H9 (cell line): ENCODE measurements around the gene NOMO2. TPM values are rescaled to one million over a fixed set of nuclear protein-coding genes. Genes with fewer than 3 reads are reported as not detected.
"Not testable (repeated sequence)": the region's sequence is repeated elsewhere in the genome, so short reads cannot be mapped to it uniquely, and the experiment has no call there.

Experiments
- DNase-seq: peaks from one replicate; pipeline ENCODE4 v3.0.0-alpha.2; 2017
- H2AFZ ChIP-seq: one replicate; pipeline ENCODE4 v1.6.1; 2013; ENCODE audit warnings: mild to moderate bottlenecking, low read length, control low read depth, moderate library complexity
- H2AK5ac ChIP-seq: 2 replicates; pipeline ENCODE4 v1.6.1; 2013; ENCODE audit warnings: low read length, control low read depth, mixed read lengths; ENCODE audit not compliant: insufficient read length
- H2BK120ac ChIP-seq: one replicate; pipeline ENCODE4 v1.6.1; 2013; ENCODE audit warnings: low read depth, mild to moderate bottlenecking, low read length, control low read depth, inconsistent platforms; ENCODE audit not compliant: poor library complexity, severe bottlenecking
- H2BK12ac ChIP-seq: 2 replicates; pipeline ENCODE4 v1.6.1; 2013; ENCODE audit warnings: low read length, control low read depth, mixed read lengths, low read depth; ENCODE audit not compliant: insufficient read length
- H2BK15ac ChIP-seq: 2 replicates; pipeline ENCODE4 v1.6.1; 2013; ENCODE audit warnings: low read depth, low read length, control low read depth
- H2BK20ac ChIP-seq: one replicate; pipeline ENCODE4 v1.6.1; 2013; ENCODE audit warnings: low read depth, mild to moderate bottlenecking, low read length, control low read depth, inconsistent platforms; ENCODE audit not compliant: poor library complexity, severe bottlenecking
- H2BK5ac ChIP-seq: 2 replicates; pipeline ENCODE4 v1.6.1; 2013; ENCODE audit warnings: low read length, control low read depth, mixed read lengths; ENCODE audit not compliant: insufficient read length
- H3K14ac ChIP-seq: 2 replicates; pipeline ENCODE4 v1.6.1; 2013; ENCODE audit warnings: low read length, control low read depth; ENCODE audit not compliant: insufficient read depth
- H3K18ac ChIP-seq: 2 replicates; pipeline ENCODE4 v1.6.1; 2013; ENCODE audit warnings: low read depth, mild to moderate bottlenecking, mixed read lengths, low read length, control low read depth; ENCODE audit not compliant: insufficient read length
- H3K23ac ChIP-seq: 2 replicates; pipeline ENCODE4 v1.6.1; 2013; ENCODE audit warnings: low read length, control low read depth, mixed read lengths, low read depth; ENCODE audit not compliant: insufficient read length
- H3K23me2 ChIP-seq: 2 replicates; pipeline ENCODE4 v1.6.1; 2013; ENCODE audit warnings: low read depth, mild to moderate bottlenecking, mixed read lengths, low read length, control low read depth; ENCODE audit not compliant: insufficient read length, poor library complexity, severe bottlenecking
- H3K27ac ChIP-seq: 2 replicates; pipeline ENCODE4 v1.5.1; 2013; ENCODE audit warnings: low read length, control low read depth, mixed read lengths, low read depth; ENCODE audit not compliant: insufficient read length
- H3K27me3 ChIP-seq: 2 replicates; pipeline ENCODE4 v1.6.1; 2013; ENCODE audit warnings: low read length, control low read depth, inconsistent platforms; ENCODE audit not compliant: insufficient read depth
- H3K4ac ChIP-seq: 2 replicates; pipeline ENCODE4 v1.6.1; 2013; ENCODE audit warnings: low read depth, mild to moderate bottlenecking, control low read depth, inconsistent platforms, low read length, moderate library complexity
- H3K4me1 ChIP-seq: 2 replicates; pipeline ENCODE4 v1.6.1; 2013; ENCODE audit warnings: low read length, control low read depth, inconsistent platforms; ENCODE audit not compliant: insufficient read depth
- H3K4me2 ChIP-seq: 2 replicates; pipeline ENCODE4 v1.6.1; 2013; ENCODE audit warnings: low read length, control low read depth, mixed read lengths; ENCODE audit not compliant: insufficient read length, insufficient read depth
- H3K56ac ChIP-seq: 2 replicates; pipeline ENCODE4 v1.6.1; 2013; ENCODE audit warnings: low read depth, mild to moderate bottlenecking, mixed read lengths, low read length, control low read depth; ENCODE audit not compliant: insufficient read length
- H3K79me1 ChIP-seq: 2 replicates; pipeline ENCODE4 v1.6.1; 2013; ENCODE audit warnings: low read depth, mild to moderate bottlenecking, moderate library complexity, low read length, control low read depth, inconsistent platforms; ENCODE audit not compliant: insufficient read depth, poor library complexity, severe bottlenecking
- H3K79me2 ChIP-seq: 2 replicates; pipeline ENCODE4 v1.6.1; 2013; ENCODE audit warnings: low read length, control low read depth, inconsistent platforms; ENCODE audit not compliant: insufficient read depth
- H3K9ac ChIP-seq: 2 replicates; pipeline ENCODE4 v1.6.1; 2013; ENCODE audit warnings: low read length, control low read depth, mixed read lengths; ENCODE audit not compliant: insufficient read length; ENCODE audit errors: extremely low read depth
- H3K9me3 ChIP-seq: one replicate; pipeline ENCODE4 v1.6.1; 2013; ENCODE audit warnings: low read depth, low read length, inconsistent platforms; ENCODE audit not compliant: control insufficient read depth
- H3T11ph ChIP-seq: one replicate; pipeline ENCODE4 v1.6.1; 2013; ENCODE audit warnings: mild to moderate bottlenecking, low read length, control low read depth, inconsistent platforms
- H4K20me1 ChIP-seq: one replicate; pipeline ENCODE4 v1.6.1; 2013; ENCODE audit not compliant: control insufficient read depth, insufficient read length, insufficient read depth
- H4K5ac ChIP-seq: 2 replicates; pipeline ENCODE4 v1.6.1; 2013; ENCODE audit warnings: low read depth, mild to moderate bottlenecking, mixed read lengths, low read length, control low read depth; ENCODE audit not compliant: insufficient read length
- H4K8ac ChIP-seq: replicated peaks from 2 replicates; pipeline ENCODE4 v1.6.1; 2013; ENCODE audit warnings: low read length, control low read depth, mixed read lengths, low read depth; ENCODE audit not compliant: insufficient read length
- H4K91ac ChIP-seq: 2 replicates; pipeline ENCODE4 v1.6.1; 2013; ENCODE audit warnings: low read depth, mild to moderate bottlenecking, moderate library complexity, mixed read lengths, low read length, control low read depth; ENCODE audit not compliant: insufficient read length
- H3K27ac Mint-ChIP-seq, 3 experiments: 2 replicates in 2 of 3; 3 replicates in 1 of 3; pipeline ENCODE4 v1.8.0; 2020 to 2021; ENCODE audit warnings: mixed read lengths in 3 of 3, mild to moderate bottlenecking in 1 of 3, moderate library complexity in 1 of 3
- H3K27me3 Mint-ChIP-seq: 2 replicates; pipeline ENCODE4 v1.8.0; 2021; ENCODE audit warnings: low read depth, mild to moderate bottlenecking, moderate library complexity, mixed read lengths
- H3K36me3 Mint-ChIP-seq, 3 experiments: 2 replicates in 2 of 3; 3 replicates in 1 of 3; pipeline ENCODE4 v1.8.0; 2020 to 2021; ENCODE audit warnings: low read depth in 3 of 3, mixed read lengths in 3 of 3; ENCODE audit not compliant: insufficient read depth in 1 of 3
- H3K4me1 Mint-ChIP-seq, 2 experiments: 2 replicates each; pipeline ENCODE4 v1.8.0; 2020; ENCODE audit warnings: mixed read lengths in 2 of 2
- H3K4me3 Mint-ChIP-seq, 2 experiments: 2 replicates in 1 of 2; 3 replicates in 1 of 2; pipeline ENCODE4 v1.8.0; 2020 to 2021; ENCODE audit warnings: mild to moderate bottlenecking in 2 of 2, mixed read lengths in 2 of 2, moderate library complexity in 1 of 2
- H3K9me3 Mint-ChIP-seq, 2 experiments: 2 replicates in 1 of 2; 3 replicates in 1 of 2; pipeline ENCODE4 v1.8.0; 2020; ENCODE audit warnings: mild to moderate bottlenecking in 2 of 2, mixed read lengths in 2 of 2, moderate library complexity in 1 of 2
- WGBS: extraction: QIAGEN DNeasy Blood & Tissue Kit; methylation state at CpG from one replicate; pipeline ENCODE4 v1.1.7; 2013; ENCODE audit warnings: missing lambda C conversion rate, low lambda C conversion rate, mixed read lengths; ENCODE audit not compliant: insufficient read length; ENCODE audit errors: extremely low coverage; 5-methylcytosine and 5-hydroxymethylcytosine counted together
- total RNA-seq: library from RNA; stranded (reverse); gene quantifications from 2 replicates; pipeline ENCODE4 v1.2.1, GENCODE V29; 2021

NOMO2 gene
- total RNA-seq, 1 experiment from 2014 or later, result 100 TPM

DNA sequence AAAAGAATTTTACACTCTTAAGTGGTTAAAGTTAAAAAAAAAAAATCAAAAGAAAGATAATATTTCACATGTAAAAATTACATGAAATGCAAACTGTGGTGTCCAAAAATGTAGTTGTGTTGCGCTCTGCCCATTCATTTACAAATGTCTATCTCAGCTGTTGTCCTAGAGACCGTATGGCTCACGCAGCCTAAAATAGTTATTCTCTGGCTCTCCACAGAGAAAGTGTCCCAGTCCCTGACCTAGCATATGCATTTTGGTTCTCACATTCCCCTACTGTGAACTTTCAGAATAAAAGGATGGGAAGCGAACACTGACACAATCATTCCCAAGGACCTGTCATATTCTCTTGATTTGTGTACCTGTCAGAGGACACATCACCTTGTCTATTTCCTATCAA, 27.6 kb downstream of the NOMO2 start:
- not testable (repeated sequence) for H2BK120ac ChIP-seq, H3K4ac ChIP-seq, H3K27ac Mint-ChIP-seq, H4K20me1 ChIP-seq, H3K4me3 Mint-ChIP-seq, DNase-seq, H3K4me2 ChIP-seq, H2AFZ ChIP-seq, H2BK15ac ChIP-seq, H3K79me2 ChIP-seq, H3K23me2 ChIP-seq, H3K9ac ChIP-seq, H3K4me1 ChIP-seq, H2BK20ac ChIP-seq, H3K14ac ChIP-seq, H4K91ac ChIP-seq, H4K5ac ChIP-seq, H2BK12ac ChIP-seq, H3K23ac ChIP-seq, H3T11ph ChIP-seq, H2BK5ac ChIP-seq, H4K8ac ChIP-seq, H3K27me3 Mint-ChIP-seq, H3K56ac ChIP-seq, H2AK5ac ChIP-seq, H3K9me3 Mint-ChIP-seq, H3K79me1 ChIP-seq, H3K27me3 ChIP-seq, H3K4me1 Mint-ChIP-seq, H3K9me3 ChIP-seq, H3K18ac ChIP-seq, H3K27ac ChIP-seq
- WGBS, result no CpG with 5 or more reads among the region's 4 CpGs
- peaks cover 2 to 16% (median 7%) of the 10 kb centered on the region in 3 experiments; a peak in 6 of 7 replicates for H3K36me3 Mint-ChIP-seq

DNA sequence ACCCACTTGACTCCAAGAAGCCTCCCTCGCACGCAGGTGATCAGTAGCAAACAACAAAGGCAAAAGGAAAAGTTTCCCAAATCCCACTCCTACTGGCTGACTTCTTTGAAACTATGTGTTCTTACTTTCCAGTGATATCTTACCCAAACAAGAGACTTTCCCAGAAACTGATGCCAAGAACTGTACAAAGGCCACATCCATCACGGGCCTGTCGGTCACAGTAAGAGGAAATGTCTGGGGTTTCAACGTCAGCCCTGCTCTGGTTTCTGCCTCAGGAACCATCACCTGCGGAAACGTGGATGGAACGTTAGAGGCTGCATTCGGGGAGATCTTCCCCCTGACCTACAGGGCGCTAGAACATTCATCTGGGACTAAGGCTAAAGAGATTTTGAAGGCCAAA, 30.6 kb downstream of the NOMO2 start:
- H3K4me1 ChIP-seq, H3K4me3 Mint-ChIP-seq, H3K27ac Mint-ChIP-seq, H3K9me3 Mint-ChIP-seq, H2BK5ac ChIP-seq, H3K27ac ChIP-seq, H2BK15ac ChIP-seq, H4K5ac ChIP-seq, H3K23ac ChIP-seq, H4K8ac ChIP-seq, H3K9me3 ChIP-seq, H4K91ac ChIP-seq, H2AK5ac ChIP-seq, H3K14ac ChIP-seq, H3K56ac ChIP-seq, DNase-seq, H4K20me1 ChIP-seq, H3K18ac ChIP-seq, H3K4me2 ChIP-seq, H3K27me3 Mint-ChIP-seq, H3K79me1 ChIP-seq, H3K4ac ChIP-seq, H3K9ac ChIP-seq, H2AFZ ChIP-seq, H2BK12ac ChIP-seq, H2BK20ac ChIP-seq, H3T11ph ChIP-seq, H3K23me2 ChIP-seq, H2BK120ac ChIP-seq, H3K79me2 ChIP-seq, H3K27me3 ChIP-seq, H3K4me1 Mint-ChIP-seq: not testable (repeated sequence)
- no CpG with 5 or more reads among the region's 10 CpGs for whole genome bisulfite sequencing
- H3K36me3 Mint-ChIP-seq, result peaks cover 4 to 20% (median 9%) of the 10 kb centered on the region in 3 experiments
